Calu3 (cell line): ENCODE data around the gene CNGA4. TPM values are rescaled to one million over a fixed set of nuclear protein-coding genes. Genes with fewer than 3 reads are reported as not detected.

Source experiments
- BruUV-seq: library from RNA; stranded (reverse); fragments of 400-500 nt; replicated peaks from 2 replicates; lab custom pipeline; 2021; lab: Mats Ljungman, UMichigan
- CTCF ChIA-PET: fragments of 300-600 bp; sonication (Branson Sonifier 250); formaldehyde crosslinking; loops from one replicate; lab custom pipeline; 2022; ENCODE audit warnings: antibody characterized with exemption; lab: Charles Lee
- DNase-seq: peaks from one replicate; pipeline ENCODE4 v3.0.0; 2022
- H3K27ac Mint-ChIP-seq: one replicate; pipeline ENCODE4 v1.8.0; 2022; ENCODE audit warnings: mixed read lengths; ENCODE audit not compliant: unreplicated experiment
- H3K27me3 Mint-ChIP-seq: one replicate; pipeline ENCODE4 v1.8.0; 2022; ENCODE audit warnings: mixed read lengths; ENCODE audit not compliant: unreplicated experiment
- H3K36me3 Mint-ChIP-seq: one replicate; pipeline ENCODE4 v1.8.0; 2022; ENCODE audit warnings: mild to moderate bottlenecking, moderate library complexity, mixed read lengths; ENCODE audit not compliant: insufficient read depth, unreplicated experiment
- H3K4me1 Mint-ChIP-seq: one replicate; pipeline ENCODE4 v1.8.0; 2022; ENCODE audit warnings: mild to moderate bottlenecking, low read depth, mixed read lengths; ENCODE audit not compliant: unreplicated experiment
- H3K4me3 Mint-ChIP-seq: one replicate; pipeline ENCODE4 v1.8.0; 2022; ENCODE audit warnings: mild to moderate bottlenecking, low read depth, moderate library complexity, mixed read lengths; ENCODE audit not compliant: unreplicated experiment
- H3K9me3 Mint-ChIP-seq: one replicate; pipeline ENCODE4 v1.8.0; 2022; ENCODE audit warnings: low read depth, mixed read lengths; ENCODE audit not compliant: unreplicated experiment
- CTCF ChIP-seq: fragments of 200-600 bp; IDR thresholded peaks from one replicate; pipeline ENCODE4 v1.8.0; 2022; ENCODE audit warnings: antibody characterized with exemption; ENCODE audit not compliant: unreplicated experiment
- intact Hi-C: fragments of 100-400 bp; cut with micrococcal nuclease; formaldehyde crosslinking; loops from one replicate; pipeline ENCODE4 v1.10.0; 2022; ENCODE audit not compliant: unreplicated experiment
- total RNA-seq: library from RNA; stranded (reverse); gene quantifications from 2 replicates; pipeline ENCODE4 v1.2.3, GENCODE V29; 2022

The CNGA4 gene
- total RNA-seq, 1 experiment from 2014 or later = not detected

GRCh38 chr11:6197466-6198200 lies 41.3 kb upstream of the CNGA4 start:
- no peak for DNase-seq
- TF ChIP-seq CTCF = no peak
- Mint-ChIP-seq H3K36me3 (no peaks in the 10 kb centered on the region), H3K9me3 (no peaks in the 10 kb centered on the region), H3K4me1 (no peaks in the 10 kb centered on the region), H3K27me3 (no peaks in the 10 kb centered on the region), H3K4me3 (no peak overlapping the region), H3K27ac (no peak overlapping the region)
- CTCF ChIA-PET = no interaction called here
- BruUV-seq = no TSS peak
- intact Hi-C loops = no loop called here

- Mint-ChIP-seq H3K4me1 (no peaks in the 10 kb centered on the region), H3K27me3 (no peaks in the 10 kb centered on the region), H3K9me3 (no peaks in the 10 kb centered on the region), H3K36me3 (no peaks in the 10 kb centered on the region), H3K4me3 (no peak within 1 kb of the TSS), H3K27ac (no peak within 1 kb of the TSS)
- intact Hi-C loops = no loop called here
- DNase-seq = no peak
- TF ChIP-seq CTCF = no peak
- BruUV-seq = no TSS peak
- CTCF ChIA-PET = no interaction called here
Observed at GRCh38 chr11:6199174-6199810, 39.6 kb upstream of the CNGA4 start, which contains the start of gene OR52W1. TSS of gene OR52W1 (plus strand) at chr11:6199224. CDS start at chr11:6199224, 0 bp downstream.

GRCh38 chr11:6200975-6201374 lies 37.9 kb upstream of the CNGA4 start:
- DNase-seq = no peak
- no TSS peak for BruUV-seq
- H3K36me3 Mint-ChIP-seq = no peaks in the 10 kb centered on the region
- no peak for TF ChIP-seq CTCF
- no peaks in the 10 kb centered on the region for H3K9me3 Mint-ChIP-seq
- H3K27ac Mint-ChIP-seq = no peak overlapping the region
- H3K4me3 Mint-ChIP-seq = no peak overlapping the region
- H3K27me3 Mint-ChIP-seq = no peaks in the 10 kb centered on the region
- CTCF ChIA-PET = interaction anchor here (0.8 kb wide), 1 partner anchor 153 kb away, joined by 3 read pairs; no protein-coding TSS in a partner anchor
- intact Hi-C loops = no loop called here
- no peaks in the 10 kb centered on the region for H3K4me1 Mint-ChIP-seq

- no peak for TF ChIP-seq CTCF
- Mint-ChIP-seq H3K4me3 (no peak overlapping the region), H3K9me3 (no peaks in the 10 kb centered on the region), H3K27me3 (no peaks in the 10 kb centered on the region), H3K36me3 (no peaks in the 10 kb centered on the region), H3K27ac (no peak overlapping the region), H3K4me1 (no peaks in the 10 kb centered on the region)
- intact Hi-C loops = no loop called here
- no TSS peak for BruUV-seq
- CTCF ChIA-PET = interaction anchor here (0.8 kb wide), 1 partner anchor 152 kb away, joined by 3 read pairs; no protein-coding TSS in a partner anchor
- DNase-seq = no peak
Observed at GRCh38 chr11:6201481-6201880, 37.4 kb upstream of the CNGA4 start.
